Suppressor macrophage treated with lipopolysaccharide for 1 hour (primary cell): ENCODE measurements around the gene ABCB11.
"Not testable (repeated sequence)": the region's sequence is repeated elsewhere in the genome, so short reads cannot be mapped to it uniquely, and the experiment has no call there.

Experiments
- DNase-seq, 3 donors: peaks; one replicate each; pipeline ENCODE4 v3.0.0-alpha.2; 2020 to 2022

The ABCB11 gene

DNA sequence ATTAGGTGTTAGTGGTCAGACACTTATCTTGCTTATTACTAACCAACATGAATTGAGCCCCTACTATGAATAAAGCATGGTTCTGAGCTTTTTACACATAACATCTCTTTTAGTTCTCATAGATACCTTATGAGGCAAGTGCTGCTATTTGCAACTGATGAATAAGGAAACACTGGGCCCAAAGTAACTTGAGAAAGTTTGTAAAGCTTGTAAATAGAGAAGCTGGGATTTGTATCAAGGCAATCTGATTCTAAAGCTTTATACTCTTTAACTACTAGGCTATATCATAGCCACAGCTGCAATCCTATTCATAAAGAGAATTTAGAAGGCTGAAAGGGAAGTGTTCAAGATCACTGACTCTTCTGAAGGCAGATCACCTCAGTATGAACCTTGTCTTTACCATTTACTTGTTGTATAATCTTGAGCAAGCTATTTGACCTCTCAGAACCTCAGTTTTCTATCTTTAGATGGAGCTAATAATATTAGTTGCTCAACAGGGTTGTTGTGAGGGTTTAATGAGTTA lies 60.4 kb downstream of the ABCB11 start:
- peak in 2 of 3 donors; percentile 22 to 30 for DNase-seq

DNA sequence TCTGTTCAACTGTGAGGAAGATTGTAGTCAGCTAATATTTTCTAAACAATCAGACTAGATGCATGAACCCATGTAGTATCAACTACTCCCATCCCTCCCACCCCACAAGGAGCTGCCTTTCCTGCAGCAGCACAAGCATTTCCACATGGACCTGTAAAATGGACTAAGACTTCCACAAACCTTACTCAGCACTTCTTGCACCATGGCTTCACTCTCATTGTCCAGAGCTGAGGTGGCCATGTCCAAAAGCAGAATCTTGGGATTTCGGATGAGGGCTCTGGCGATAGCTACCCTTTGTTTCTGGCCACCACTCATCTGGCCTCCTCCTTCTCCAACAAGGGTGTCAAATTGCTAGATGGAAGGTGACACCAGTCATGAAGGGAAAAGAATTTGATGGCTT lies 61.3 kb downstream of the ABCB11 start:
- no peak for DNase-seq

DNA sequence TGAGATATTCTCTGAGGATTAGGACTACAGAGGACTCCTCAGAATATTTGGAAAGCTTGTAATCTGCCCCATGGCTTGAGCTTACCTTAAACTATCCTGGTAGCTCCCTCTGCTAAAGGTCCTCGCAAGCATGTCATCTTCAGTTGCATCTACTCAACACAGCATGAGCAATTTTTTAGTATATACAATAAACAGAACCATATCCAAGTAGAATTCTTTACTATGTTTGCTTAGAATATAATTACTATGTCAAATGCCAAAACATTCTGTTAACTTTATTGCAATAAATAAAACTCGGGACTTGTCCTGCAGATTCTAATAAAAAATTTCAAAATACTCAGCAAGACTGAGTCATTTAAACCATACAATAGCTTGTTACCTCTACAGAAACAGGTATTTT lies 62.8 kb downstream of the ABCB11 start:
- DNase-seq: no peak

DNA sequence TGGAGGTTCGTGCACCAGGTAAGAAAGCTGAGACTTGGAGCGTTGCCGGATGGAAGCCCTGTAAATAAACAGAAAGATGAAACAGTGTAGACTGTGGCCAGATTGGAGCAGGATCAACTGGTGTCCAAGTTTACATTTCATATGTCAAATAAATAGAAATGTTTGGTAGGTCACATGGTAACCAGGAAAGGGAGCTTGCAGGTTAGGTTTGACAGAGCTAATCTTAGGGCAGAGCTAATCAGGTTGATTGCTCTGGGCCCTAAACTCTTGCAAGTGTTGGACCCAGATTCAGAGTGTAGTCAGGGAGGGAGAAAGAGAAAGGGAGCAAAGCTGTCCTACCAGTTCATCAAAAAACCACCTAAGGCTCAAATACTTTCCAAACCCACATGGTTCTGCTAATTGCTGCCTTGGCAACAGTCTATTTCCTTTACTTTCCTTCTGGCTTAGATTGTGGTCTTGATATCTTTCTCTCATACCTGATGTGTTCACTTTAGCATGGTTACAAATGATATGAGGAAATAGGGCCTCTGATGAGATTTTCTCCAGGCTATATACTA lies 66.8 kb downstream of the ABCB11 start:
- no peak for DNase-seq

DNA sequence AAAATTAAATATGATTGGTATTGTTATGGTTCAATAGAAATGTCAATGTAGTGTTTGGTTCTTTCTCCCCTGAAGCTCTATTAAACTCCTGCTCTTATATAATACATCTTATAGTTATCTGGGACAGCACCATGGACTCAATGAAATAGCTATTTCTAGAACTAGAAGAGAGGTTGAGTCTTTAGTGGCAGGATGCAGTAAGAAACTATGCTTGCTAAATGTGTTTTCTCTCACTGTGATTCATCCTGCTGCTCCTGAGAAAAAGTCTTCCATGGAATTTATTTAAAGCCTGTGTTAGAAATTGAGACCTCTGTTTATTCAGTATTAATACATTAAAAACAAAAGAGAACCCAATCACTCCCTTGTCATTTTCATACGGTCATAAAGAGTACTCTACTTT lies 68.5 kb downstream of the ABCB11 start:
- no peak for DNase-seq

DNA sequence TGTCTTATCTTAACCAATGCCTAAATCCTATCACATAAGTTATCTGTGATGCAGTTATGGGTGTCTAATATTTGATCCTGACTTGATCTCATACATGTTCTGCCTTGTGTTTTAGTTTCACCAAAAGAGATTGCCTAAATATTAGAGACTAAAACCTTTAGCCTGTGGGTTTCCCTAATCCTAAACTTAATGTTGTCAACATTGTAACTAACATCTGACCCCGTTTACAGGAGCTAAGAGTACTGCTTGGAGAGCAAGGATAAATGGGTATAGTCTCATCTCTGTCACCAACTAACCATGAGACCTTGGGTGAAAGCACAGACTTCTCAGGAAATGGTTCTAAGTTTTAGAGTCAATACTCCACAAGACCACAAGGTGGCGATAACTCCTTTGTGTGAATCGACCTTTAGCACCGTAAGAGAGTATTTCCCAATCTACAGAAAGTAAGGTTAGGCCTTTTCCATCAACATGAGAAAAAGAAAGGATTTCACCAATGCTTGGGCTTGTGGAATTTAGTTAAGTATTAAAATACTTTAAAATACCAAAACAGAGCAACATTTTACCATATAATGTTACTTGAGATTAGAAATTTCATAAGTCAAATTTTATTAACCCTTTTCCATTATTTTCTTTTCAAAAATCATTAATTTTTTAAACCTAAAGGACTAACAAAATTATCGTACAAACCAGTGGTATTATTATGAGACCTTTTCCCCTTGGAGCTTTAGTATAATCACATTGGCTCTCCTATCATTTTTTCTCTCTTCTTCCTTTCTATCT lies 69.5 kb downstream of the ABCB11 start:
- peak; percentile 78 to 94 (median 92) for DNase-seq

DNA sequence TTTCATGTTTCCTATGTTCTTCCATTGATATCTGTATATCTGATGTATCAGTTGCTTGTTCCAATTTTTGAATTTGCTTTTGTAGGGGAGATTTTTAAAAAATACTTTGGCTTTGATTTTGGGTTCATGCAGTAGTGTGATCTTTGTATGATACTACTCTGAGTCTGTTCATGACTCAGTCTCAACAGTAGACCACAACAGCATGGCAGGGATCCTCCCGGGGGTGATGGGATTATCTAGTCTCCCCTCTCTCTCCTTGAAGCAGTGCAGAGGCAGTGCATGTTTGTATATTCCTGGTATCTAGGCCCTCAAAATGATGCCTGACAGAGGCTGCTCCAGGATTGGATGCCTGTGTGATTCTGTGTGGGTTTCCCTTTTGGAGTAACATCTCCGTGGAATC lies 74.7 kb downstream of the ABCB11 start:
- no peak for DNase-seq

DNA sequence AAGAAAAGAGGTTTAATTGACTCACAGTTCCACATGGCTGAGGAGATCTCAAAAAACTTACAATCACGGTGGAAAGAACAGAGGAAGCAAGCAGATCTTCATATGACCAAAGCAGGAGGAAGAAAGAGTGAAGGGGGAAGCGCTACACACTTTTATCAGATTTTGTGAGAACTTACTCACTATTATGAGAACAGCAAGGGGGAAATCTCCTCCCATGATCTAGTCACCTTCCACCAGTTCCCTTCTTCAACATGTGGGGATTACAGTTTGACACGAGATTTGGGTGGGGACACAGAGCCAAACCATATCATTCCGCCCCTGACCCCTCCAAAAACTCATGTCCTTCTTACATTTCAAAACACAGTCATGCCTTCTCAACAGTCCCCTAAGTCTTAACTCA lies 75.8 kb downstream of the ABCB11 start:
- DNase-seq: no peak

DNA sequence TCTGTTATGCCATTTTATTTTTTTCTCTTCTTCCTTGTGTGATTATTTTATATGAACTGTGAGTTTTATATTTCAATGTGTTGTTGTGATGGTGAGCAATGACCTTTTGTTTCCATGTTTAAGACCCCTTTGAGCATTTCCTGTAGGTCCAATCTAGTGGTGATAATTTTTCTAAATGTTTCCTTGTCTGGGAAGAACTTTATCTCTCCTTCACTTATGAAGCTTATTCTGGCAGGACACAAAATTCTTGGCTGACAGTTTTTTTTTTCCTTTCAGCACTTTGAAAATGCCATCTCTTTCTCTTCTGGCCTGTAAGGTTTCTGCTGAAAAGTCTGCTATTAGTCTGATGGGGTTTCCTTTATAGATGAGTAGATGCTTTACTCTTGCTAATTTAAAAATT lies 76.9 kb downstream of the ABCB11 start:
- DNase-seq: no peak

DNA sequence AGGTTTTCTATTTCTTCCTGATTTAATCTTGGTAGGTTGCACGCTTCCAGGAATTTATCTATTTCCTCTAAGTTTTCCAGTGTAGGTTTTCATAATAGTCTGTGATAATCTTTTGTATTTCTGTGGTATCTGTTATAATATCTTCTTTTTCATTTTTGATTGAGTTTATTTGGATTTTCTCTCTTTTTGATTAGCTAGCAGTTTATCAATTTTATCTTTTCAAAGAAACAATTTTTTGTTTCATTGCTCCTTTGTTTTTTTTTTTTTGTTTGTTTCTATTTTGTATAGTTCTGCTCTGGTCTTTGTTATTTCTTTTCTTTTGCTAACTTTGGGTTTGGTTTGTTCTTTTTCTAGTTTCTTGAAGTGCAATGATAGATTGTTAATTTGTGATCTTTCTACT lies 78.7 kb downstream of the ABCB11 start:
- no peak for DNase-seq

DNA sequence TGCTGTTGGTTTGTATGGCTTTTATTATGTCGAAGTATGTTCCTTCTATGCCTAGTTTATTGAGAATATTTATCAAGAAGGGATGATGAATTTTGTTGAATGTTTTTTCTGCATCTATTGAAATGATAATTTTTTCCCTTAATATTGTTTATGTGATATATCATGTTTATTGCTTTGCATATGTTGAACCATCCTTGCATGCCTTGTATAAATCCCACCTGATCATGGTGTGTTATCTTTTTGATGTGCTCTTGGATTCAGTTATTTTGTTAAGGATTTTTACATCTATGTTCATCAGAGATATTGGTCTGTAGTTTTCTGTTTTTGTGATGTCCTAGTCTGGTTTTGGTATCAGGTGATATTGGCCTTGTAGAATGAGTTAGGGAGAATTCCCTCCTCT lies 79.3 kb downstream of the ABCB11 start:
- no peak for DNase-seq

DNA sequence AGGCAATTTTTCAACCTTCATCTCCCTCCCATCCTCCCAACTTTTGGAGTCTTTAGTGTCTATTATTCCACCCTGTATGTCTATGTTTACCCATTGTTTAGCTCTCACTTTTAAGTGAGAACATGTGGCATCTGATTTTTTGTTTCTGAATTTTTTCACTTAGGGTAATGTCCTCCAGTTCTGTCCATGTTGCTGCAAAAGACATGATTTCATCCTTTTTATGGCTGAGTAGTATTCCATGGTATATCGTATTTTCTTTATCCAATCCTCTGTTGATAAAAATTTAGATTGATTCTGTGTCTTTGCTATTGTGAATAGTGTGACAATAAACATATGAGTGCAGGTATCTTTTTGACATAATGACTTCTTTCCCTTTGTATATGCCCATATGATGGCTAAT lies 81.8 kb downstream of the ABCB11 start:
- no peak for DNase-seq

DNA sequence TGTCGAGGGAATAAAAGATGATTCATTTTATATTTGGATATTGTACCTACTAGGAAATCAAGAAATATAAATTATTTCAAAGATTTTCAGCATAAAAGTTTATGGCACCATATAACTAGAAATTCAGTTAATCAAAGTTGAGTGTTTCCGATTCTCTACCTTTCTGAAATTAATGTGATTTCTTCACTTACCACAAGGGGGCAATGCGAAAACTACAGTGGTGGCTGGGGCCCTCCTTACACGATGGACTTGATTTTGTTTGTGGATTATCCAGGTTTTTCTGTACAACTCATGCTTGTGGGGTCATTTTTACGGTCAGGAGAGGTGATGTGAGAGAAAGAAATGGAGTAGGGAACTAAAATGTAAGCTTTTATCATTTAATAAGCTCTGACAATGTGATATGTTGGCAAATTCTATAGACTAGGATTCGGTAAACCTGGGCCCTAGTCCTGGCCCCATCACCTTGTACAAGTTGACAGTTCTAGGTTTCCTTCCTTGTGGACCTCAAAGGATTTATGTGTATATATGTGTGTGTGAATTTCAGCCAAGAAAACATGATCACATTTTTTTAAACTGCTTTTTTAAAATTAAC lies 82.4 kb downstream of the ABCB11 start:
- peak; percentile 47 to 57 (median 47) for DNase-seq

DNA sequence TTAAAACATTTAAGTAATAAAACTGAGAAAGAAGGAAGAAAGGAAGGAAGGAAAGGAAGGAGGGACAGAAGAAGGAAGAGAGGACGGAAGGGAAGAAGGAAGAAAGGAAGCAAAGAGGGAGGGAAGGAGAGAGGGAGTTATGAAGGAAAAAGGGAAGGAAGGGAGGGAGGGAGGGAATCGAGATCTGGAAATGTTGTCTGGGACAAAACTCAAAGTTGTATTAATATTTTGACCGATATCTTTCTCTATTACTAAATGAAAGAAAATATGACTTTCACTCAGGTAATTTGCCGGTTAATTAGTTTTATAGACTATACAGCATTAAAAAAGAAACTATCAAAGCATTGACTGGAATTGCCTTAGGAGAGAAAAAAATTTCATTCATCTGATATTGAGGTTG lies 85.6 kb downstream of the ABCB11 start:
- DNase-seq: no peak

DNA sequence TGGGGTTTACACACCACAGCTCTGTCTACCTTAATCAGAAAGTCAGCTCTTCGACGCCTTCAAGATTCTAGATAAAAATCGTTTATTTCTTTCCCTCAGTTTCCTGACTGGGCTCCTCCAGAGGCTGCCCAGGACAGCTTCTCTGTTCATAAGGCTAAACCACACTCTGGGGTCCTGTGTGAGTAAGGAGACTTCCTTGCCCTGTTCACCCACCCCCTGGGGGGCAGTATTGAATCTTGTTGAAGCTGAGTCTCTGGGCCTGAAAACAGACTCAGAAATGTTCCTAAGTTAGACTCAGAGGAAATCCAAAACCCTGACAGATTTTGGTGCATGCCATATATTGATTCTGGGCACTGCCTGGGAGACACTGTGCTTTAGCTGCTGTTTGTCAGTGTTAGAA lies 87.1 kb downstream of the ABCB11 start:
- DNase-seq: no peak

DNA sequence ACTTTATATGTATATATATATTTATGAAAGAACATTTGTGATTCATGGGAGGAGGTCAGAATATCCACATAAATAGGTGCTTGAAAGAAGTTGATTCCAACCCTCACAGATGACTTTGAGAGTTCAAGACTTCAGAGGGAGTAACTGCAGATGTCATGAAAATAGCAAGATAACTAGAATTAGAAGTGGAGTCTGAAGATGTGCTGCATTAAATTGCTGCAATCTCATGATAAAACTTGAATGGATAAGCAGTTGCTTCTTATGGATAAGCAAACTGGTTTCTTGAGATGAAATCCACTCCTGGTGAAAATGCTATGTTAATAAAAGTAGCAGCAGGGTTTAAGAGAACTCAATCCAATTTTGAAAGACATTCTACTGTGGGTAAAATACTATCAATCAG lies 89.8 kb downstream of the ABCB11 start:
- no peak for DNase-seq

DNA sequence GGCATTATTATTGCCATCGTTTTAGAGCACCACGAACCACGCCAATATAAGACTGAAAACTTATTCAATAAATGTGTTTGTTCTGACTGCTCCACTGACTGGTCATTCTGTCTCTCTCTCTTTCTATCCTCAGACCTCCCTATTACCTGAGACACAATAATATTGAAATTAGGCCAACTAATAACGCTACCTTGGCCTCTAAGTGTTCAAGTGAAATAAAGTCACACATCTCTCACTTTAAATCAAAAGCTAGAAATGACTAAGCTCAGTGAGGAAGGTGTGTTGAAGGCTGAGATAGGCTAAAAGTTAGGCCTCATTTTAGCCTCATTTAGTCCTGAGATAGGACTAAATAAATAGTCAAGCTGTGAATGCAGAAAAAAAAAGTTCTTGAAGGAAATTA lies 91.2 kb downstream of the ABCB11 start:
- no peak for DNase-seq

DNA sequence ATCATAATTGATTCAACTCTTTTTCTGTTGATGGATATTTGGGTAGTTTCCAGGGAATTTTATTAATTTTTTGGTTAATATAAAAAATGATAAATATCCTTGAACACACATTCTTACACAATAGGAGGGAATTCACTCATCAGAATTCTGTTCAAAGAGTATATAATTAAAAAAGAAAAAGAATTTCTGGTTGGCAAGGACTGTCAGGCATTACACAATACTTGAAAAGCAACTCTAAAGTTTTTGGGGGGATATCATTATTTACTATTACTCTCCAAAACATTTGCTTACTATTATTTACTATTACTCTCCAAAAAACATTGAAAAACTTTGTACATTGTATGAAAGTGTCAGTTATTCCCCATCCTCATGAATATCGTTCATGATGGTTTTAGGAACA lies 92.1 kb downstream of the ABCB11 start:
- DNase-seq: no peak

DNA sequence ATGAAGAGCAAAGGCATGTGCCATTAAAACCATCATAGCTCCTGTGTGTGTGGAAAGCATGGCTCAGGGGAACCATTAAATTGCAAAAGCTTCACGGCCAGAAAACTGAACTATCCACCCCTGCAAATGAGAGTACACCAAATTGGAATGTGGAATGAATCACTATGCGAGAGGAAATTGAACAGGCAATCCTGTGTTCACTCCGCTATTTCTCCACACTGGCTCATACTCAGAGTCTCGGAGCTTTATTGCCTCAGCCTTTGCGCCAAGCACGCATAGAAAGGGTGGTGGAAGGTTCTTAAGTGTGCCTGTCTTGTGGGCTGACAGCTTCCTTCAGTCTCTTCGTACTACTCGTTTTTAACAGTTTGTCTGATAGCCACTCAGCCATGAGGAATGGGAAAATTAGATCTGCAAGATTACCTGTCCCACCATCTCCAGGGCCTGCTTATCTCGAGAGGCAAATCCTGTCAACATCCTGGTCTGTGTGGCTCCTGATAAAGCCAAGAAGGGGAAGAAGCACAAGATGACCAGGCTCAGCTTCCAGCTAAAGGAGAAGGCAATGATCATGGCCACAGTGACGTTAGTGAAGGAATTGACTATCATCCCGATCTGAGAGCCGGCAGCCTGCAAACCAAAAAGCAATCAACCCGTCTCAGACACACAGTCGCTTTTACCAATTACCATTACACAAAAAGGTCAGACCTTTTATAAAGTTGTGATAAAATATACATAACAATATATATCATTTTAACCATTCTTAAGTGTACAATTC lies 95.1 kb downstream of the ABCB11 start:
- peak; percentile 63 to 85 (median 79) for DNase-seq

DNA sequence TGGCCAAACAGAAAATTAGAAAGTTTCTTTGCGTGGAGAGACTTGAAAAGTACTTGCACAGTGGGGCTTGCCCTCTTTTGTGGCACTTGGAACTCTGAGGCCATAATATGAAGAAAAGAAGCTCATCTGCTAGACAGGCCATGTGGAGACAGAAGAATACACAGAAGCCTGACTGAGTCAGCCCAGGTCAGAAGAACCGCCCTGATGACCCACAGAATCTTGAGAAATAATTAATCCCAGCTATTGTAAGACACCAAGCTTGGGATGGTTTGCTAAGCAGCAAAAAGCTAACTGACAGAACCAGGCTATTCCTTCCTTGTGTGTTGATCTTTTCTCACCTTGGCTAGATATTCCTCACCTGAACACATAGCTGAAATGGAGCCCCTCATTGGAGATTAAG lies 96.3 kb downstream of the ABCB11 start:
- no peak for DNase-seq

DNA sequence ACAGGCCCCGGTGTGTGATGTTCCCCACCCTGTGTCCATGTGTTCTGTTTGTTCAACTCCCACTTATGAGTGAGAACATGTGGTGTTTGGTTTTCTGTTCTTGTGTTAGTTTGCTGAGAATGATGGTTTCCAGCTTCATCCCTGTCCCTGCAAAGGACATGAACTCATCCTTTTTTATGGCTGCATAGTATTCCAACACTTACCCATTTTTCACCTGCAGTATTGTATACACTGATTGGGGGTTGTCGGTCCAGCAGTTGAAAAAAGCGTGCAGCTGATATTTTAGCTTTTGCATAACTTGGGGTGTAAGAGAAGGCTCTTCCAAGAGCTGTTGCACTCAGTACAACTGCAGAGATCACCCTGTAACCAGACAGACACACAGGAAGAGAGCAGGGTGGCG lies 99.0 kb downstream of the ABCB11 start:
- not testable (repeated sequence) for DNase-seq

DNA sequence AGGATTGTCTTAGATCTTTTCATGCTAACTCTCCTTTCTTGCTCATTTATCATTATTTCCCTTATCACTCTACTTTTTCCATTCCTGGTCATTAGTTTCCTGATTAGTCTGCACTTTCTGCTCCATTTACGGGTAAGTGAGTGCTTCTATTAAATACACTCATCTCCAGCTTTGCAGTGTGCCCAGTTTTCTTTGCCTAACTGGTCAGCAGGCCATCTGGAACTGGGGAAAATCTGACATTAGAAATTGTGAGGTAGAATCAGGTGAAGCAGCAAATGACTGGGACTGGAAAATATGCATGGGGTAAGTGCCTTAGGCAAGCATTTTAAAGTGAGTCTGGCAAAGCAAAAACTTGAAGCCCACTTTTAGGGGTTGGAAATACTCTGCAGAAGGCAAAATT lies 100.9 kb downstream of the ABCB11 start:
- DNase-seq: no peak

DNA sequence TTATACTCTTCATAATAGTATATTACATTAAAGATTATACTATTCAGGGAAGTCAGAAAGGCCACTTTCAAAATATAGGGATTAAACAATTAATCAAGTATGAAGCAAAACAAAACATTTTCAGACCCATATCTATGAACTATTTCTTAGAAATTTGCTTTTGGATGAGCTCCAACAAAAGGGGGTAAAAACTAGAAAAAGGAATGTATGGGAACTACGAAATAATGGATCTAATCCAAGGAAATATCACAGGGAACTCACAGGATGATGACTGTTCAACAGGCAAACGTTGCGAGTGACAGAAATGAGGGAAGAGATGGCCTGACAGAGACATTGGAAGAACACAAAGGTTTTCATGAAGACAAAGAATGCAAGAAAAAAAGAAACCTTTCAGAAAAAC lies 102.1 kb downstream of the ABCB11 start:
- no peak for DNase-seq
